Kidney tubule cell (primary cell): ENCODE data around the gene ANKRD30A.
"Not testable (repeated sequence)": the region's sequence is repeated elsewhere in the genome, so short reads cannot be mapped to it uniquely, and the experiment has no call there.

Source experiments
- DNase-seq: peaks from one replicate; pipeline ENCODE4 v3.0.0-alpha.2; 2018; ENCODE audit warnings: low spot score

The ANKRD30A gene

DNA sequence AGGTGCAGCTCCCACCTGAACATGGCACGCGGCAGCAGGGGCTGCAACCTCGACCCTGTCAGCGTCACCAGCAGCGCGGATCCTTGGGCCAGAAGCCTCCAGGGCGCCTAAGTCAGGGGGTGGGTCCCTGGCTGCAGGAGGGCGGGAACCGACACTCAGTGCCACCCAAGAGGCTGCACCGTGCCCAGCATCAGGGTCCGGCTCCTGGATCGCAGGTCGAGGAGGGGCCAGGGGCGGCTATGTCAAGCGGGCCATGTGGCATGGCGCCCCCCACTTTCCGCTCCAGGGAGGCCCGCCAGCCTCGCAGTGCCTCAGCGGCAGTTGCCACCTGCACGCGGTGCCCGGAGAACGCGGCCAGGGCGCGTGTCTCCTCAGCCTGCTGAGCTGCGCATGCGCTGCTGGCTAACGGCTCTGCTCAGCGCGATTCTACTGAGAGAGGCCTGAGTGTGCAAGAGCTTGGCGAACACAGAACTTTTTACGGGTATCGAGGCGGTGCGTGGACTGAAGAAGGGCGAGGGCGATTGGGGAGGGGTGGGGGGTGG, at the start of gene ANKRD30A:
TSS of gene ANKRD30A (plus strand) at position 408 of the 542 bp plus-strand sequence. CDS start 190 bp downstream, outside the sequence.
- DNase-seq: no peak

DNA sequence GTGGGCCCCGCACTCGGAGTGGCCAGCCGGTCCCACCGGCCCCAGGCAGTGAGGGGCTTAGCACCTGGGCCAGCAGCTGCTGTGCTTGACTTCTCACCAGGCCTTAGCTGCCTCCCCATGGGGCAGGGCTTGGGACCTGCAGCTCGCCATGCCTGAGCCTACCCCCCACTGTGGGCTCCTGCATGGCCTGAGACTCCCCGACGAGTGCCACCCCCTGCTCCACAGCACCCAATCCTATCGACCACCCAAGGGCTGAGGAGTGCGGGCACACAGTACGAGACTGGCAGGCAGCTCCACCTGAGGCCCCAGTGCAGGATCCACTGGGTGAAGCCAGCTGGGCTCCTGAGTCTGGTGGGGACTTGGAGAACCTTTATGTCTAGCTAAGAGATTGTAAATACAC, 49.3 kb upstream of the ANKRD30A start:
- not testable (repeated sequence) for DNase-seq

GRCh38 chr10:37095792-37096573, 29.4 kb upstream of the ANKRD30A start:
- peak; percentile 39 for DNase-seq

GRCh38 chr10:37101261-37101660, 24.1 kb upstream of the ANKRD30A start:
- DNase-seq: no peak

DNA sequence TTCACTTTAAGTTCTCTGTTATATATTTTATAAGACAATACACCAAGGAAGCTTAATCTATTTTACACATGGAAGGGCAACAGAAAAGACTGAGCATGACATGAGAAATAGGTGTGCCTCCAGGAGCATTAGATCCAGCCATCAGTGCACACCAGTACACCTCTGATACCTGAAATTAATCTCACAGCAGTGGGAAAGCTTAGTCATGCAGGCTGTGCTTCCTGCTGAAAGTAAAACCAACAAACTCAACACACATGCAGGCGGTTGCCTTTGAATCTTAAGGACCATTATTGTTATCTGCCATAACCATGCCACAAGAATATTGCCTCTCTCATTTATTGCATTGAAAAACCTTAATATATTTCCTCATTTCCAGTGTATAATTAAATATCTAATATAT, 16.4 kb upstream of the ANKRD30A start:
- no peak for DNase-seq

GRCh38 chr10:37124532-37124931, 866 bp upstream of the ANKRD30A start:
- DNase-seq: no peak

DNA sequence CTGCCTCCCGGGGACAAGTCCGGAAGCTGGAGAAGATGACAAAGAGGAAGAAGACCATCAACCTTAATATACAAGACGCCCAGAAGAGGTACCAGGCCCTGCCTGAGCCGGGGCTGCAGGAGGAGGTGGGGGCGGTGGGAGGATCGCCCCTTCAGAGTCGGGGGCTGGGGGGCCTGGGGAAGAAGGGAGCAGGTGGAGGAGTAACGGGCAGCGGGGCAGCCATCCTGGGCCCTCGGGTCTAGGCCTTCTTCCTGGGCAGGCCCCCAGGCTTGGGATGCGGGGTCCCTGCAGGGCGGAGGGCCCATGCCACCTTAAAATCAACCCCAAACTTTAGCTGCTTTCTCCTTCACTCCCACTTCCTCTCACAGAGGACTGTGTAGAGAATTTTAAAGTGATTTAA, 523 bp downstream of the ANKRD30A start:
- no peak for DNase-seq

DNA sequence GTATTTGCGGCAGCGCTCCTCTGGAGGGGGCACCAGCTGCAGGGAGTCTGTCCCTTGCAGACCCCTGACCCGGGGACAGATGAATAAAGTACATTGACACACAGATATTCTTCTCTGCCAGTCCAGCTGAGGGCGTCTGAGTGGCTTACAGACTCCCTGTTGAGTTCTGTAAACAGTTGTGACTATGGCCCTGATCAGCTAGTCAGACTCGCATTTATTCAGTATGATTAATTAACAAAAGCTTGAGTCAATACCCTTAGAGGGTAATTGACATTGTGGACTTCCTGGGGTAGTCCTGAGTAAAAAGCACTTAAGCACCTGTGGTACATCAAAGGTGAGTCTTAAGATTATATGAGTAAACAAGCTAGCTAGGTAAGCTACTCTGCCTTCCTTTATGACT, 21.0 kb downstream of the ANKRD30A start:
- DNase-seq: no peak

DNA sequence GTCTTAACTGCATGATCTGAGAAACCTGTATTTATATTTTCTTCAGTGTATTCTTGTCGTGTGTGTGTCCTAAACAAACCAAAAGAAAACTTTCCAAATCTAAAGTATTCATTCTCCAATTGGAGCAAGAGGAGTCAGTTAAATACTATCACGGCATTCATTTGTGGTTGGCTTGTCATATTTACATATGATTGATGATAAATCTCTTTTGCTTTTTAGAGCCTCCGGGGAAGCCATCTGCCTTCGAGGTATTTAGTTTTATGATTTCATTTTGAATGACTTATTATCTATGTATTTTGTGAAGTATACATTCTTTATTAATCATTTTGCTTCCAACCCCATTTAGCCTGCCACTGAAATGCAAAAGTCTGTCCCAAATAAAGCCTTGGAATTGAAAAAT, 37.0 kb downstream of the ANKRD30A start:
- DNase-seq: not testable (repeated sequence)

GRCh38 chr10:37171945-37172344, 46.5 kb downstream of the ANKRD30A start:
- not testable (repeated sequence) for DNase-seq

DNA sequence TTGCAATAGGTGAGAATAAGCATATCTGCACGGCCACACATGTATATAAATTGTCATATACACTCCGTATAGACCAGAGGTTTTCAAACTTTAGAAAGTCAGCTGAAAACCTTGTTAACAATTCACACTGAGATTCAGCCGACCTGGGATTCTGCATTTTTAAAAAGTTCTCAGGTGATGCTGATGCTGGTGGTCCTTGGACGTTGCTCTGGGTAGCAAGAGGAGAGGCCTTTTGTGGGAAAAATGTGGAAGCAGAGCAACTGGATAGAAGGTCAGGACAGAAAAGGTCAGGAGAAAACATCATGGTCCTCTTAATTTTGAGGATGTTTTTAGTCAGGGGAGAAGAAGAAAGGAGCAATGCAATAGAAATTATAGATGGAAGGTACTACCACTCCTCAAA, 52.9 kb downstream of the ANKRD30A start:
- not testable (repeated sequence) for DNase-seq

GRCh38 chr10:37182719-37183118, 57.3 kb downstream of the ANKRD30A start:
- DNase-seq: not testable (repeated sequence)

- no peak for DNase-seq
Measured at GRCh38 chr10:37206132-37206531, 80.7 kb downstream of the ANKRD30A start.

DNA sequence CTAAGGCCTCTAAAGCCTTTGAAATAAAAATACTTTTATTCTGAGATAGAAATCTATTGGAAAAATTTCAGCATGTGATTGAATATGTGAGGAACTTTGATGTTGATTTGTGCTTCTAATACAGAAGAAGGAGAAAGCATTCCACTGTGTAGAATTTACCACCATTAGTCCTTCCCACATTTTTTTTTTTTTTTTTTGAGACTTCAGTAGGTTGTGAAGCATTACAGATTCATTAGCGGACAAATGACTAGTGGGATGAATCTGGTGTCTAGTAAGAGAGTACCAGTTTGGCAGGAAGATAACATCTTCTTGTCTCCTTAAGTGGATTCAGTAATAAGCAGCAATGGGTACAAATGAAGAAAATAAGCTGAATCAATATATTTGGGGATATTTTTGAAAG, 95.5 kb downstream of the ANKRD30A start:
- DNase-seq: no peak

DNA sequence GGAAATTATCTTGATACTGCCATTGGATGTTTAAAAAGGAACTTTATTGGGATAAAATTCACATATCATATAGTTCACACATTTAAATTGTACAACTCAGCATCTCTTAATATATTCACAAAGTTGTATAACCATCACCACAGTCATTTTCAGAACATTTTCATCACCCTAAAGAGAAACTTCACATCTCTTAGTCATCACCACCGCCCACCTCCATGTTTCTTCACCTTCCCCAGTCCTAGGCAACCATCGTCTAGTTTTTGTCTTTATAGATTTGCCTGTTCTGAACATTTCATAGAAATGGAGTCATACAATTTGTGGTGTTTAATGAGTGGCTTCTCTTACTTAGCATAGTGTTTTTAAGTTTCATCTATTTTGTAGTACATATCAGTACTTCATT, 96.6 kb downstream of the ANKRD30A start:
- no peak for DNase-seq

GRCh38 chr10:37225163-37225562, 99.8 kb downstream of the ANKRD30A start:
- DNase-seq: no peak

GRCh38 chr10:37226524-37226923, 101.1 kb downstream of the ANKRD30A start:
- no peak for DNase-seq

DNA sequence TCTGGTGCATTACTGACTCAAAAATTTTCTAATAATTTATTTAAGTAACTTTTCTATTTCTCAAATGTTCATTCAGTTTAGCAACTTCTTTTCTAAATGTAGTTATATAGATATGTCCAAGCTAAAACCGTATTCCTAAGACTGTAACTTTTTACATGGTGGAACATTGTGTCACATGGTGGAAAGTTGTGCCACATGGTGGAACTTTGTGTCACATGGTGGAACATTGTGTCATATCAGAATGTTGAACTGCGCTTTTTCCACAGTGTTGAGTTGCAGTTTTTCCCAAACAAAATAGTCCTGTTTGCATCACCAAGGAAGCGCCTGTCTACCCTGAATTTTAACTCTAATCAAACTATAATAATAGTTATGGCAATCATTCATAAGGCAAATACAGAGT, 109.3 kb downstream of the ANKRD30A start:
- no peak for DNase-seq

DNA sequence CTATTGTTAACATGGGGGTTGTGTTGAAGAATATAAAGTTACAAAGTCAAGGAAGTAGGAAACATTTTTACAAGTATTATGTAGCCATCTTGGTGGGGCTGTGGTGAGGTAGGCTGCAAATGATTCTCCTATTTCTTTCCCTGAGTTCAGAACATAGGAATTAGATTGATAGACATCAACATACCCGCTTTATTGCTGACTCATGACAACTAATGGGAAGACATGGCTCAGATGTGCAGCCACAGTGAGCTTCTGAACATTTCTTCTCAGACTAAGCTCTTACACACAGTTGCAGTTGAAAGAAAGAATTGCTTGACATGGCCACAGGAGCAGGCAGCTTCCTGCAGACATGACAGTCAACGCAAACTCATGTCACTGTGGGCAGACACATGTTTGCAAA, 110.7 kb downstream of the ANKRD30A start:
- DNase-seq: no peak

DNA sequence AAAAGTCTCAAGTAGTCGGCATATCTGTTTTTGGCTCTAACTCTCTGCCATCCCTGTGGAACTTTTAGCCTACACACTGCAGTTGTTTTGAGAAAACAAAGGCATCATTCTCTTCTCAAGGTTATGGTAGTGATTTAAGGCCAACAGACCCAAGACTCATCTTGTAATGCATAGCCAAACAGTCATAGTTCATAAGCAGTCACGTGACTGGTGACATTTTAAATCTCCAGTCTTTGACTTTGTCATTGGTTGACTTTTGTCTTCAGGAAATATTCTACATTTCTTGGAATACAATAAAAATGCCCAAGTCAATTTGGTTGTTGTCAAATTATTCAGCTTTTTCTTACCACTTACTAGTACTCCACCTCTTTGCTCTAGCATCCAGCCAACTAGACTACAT, 114.8 kb downstream of the ANKRD30A start:
- no peak for DNase-seq

DNA sequence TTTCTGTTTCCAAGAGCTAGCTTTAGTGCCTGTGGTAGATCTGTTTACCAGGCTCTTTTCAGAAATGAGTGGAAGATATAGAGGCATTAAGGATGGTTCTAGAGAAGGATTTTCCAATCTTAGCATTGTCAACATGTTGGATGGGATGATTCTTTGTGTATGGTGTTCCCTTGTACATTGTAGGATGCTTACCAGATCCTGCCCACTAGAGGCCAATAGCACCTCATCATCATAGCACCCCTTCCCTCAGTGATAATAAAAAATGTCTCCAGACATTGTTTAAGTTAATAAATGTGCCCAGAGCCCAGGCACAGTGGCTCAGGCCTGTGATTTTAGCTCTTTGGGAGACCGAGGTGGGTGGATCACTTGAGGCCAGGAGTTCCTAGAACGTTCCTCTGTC, 121.2 kb downstream of the ANKRD30A start:
- DNase-seq: no peak

DNA sequence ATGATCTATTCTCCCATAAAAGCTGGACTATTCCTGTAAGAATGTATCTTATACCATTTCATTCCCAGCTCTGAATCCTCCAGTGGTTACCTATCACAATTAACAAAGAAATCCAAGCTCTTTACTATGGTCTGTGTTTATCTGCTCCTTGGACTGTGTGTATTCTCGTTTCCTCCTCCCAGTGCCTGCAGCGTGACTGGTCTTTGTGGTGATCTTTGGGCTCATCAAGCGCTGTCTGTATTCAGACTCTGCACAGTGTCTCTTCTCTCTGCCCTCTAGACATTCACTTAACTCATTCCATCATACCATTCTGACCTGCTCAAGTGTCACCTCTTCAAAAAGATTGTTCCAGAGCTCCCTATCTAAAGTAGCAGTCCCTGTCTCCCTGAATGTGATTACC, 130.4 kb downstream of the ANKRD30A start:
- DNase-seq: not testable (repeated sequence)

DNA sequence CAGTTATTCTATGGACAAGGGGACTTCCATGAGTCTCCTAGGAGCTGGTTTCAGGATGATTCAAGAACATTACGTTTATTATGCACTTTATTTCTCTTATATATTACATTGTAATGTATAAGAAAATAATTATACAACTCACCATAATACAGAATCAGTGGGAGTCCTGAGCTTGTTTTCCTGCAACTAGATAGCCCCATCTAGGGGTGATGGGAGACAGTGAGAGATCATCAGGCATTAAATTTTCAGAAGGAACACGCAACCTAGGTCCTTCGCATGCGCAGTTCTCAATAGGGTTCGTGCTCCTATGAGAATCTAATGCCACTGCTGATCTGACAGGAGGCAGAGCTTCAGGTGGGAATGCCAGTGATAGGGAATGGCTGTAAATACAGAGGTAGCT, 137.9 kb downstream of the ANKRD30A start:
- no peak for DNase-seq

DNA sequence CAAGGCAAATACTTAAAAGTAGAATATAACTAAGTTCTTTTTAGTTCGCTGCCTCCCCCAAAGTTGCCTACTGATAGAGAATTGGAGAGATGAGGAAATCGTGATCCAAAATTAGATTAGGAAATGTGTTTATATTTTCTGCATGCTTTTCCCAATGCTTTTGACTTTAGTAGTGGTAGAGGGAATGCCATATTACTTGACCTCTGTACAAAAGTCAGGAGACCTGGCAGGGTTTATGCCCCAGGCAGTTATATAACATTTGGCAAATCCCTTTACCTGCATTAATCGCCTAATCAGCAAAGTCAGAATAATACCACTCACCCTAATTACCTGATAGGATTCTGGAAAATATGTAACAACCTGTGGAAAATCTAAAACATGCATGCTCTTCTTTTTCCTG, 142.9 kb downstream of the ANKRD30A start:
- no peak for DNase-seq
